Lower lobe of right lung (tissue), 2 donors: ENCODE data around the gene SMAD7. TPM values are rescaled to one million over a fixed set of nuclear protein-coding genes. Genes with fewer than 3 reads are reported as not detected.

ENCODE experiments used
- ATAC-seq, 2 donors: fragments of 200-7000 bp; cut with Tn5 transposase; one replicate each; pipeline ENCODE4 v1.9.1; 2020 to 2022; ENCODE audit warnings: mild to moderate bottlenecking in 2 of 2, moderate library complexity in 2 of 2
- DNase-seq: peaks from one replicate; pipeline ENCODE4 v3.0.0-alpha.2; 2020
- H3K27ac ChIP-seq: fragments of 200-600 bp; one replicate; pipeline ENCODE4 v1.8.0; 2022
- H3K27me3 ChIP-seq: fragments of 200-600 bp; one replicate; pipeline ENCODE4 v1.8.0; 2022; ENCODE audit warnings: low read depth
- H3K36me3 ChIP-seq: fragments of 200-600 bp; one replicate; pipeline ENCODE4 v1.8.0; 2022; ENCODE audit warnings: mild to moderate bottlenecking
- H3K4me1 ChIP-seq: fragments of 200-600 bp; one replicate; pipeline ENCODE4 v1.8.0; 2022
- H3K4me3 ChIP-seq: fragments of 200-600 bp; one replicate; pipeline ENCODE4 v1.8.0; 2022; ENCODE audit warnings: mild to moderate bottlenecking
- H3K9me3 ChIP-seq: fragments of 200-600 bp; one replicate; pipeline ENCODE4 v1.8.0; 2022
- intact Hi-C: fragments of 100-400 bp; cut with DNase I; formaldehyde crosslinking; loops from one replicate; pipeline ENCODE4 v1.11.0; 2022
- total RNA-seq: library from RNA; stranded (reverse); fragmentation: NEBNext Ultra II Directional; extraction: Animal tissue kit (Norgen Biotek cat#: 25700); gene quantifications from one replicate; pipeline ENCODE4 v1.2.1, GENCODE V29; 2021
- TF ChIP-seq, protein P1 (sequence below): fragments of 200-600 bp; IDR thresholded peaks from one replicate; pipeline ENCODE4 v1.8.0; 2022; ENCODE audit warnings: antibody characterized with exemption, mild to moderate bottlenecking
- donor health status: DM: no; HTN: yes; CAD: no; lungs with severe emphysema.

The SMAD7 gene
- total RNA-seq, 1 donor from 2014 or later: 63.4 TPM

DNA sequence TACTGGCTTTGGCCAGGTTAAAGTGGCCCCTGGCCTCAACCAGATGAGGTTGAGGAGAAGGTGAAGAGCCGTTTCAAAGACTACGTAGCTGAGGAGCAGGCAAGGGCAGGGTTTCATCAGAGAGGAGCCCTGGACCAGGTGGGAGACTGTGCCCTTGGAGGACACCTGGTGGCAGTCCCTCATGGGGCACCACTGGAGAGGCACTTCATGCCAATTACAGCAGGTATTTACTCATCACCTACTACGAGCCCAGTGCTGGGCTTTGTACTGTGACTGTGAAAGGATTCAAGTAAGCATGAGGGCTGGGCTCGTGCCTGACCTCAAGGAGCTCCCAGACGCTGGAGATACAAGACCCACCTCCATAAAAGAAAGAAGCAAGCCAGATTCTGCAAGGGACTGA lies 37.6 kb downstream of the SMAD7 start:
- Histone ChIP-seq H3K9me3 (no peaks in the 10 kb centered on the region), H3K27me3 (no peaks in the 10 kb centered on the region), H3K4me1 (peaks cover 29% of the 10 kb centered on the region), H3K27ac (no peak overlapping the region), H3K36me3 (no peaks in the 10 kb centered on the region), H3K4me3 (no peak overlapping the region)
- intact Hi-C loops: no loop called here
- peak in 1 of 2 donors; percentile 48 for ATAC-seq
- DNase-seq: no peak
- TF ChIP-seq, protein P1, sequence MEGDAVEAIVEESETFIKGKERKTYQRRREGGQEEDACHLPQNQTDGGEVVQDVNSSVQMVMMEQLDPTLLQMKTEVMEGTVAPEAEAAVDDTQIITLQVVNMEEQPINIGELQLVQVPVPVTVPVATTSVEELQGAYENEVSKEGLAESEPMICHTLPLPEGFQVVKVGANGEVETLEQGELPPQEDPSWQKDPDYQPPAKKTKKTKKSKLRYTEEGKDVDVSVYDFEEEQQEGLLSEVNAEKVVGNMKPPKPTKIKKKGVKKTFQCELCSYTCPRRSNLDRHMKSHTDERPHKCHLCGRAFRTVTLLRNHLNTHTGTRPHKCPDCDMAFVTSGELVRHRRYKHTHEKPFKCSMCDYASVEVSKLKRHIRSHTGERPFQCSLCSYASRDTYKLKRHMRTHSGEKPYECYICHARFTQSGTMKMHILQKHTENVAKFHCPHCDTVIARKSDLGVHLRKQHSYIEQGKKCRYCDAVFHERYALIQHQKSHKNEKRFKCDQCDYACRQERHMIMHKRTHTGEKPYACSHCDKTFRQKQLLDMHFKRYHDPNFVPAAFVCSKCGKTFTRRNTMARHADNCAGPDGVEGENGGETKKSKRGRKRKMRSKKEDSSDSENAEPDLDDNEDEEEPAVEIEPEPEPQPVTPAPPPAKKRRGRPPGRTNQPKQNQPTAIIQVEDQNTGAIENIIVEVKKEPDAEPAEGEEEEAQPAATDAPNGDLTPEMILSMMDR: peak; percentile 21

GRCh38 chr18:48910972-48911545 lies 39.7 kb downstream of the SMAD7 start:
- H3K4me1 ChIP-seq: peaks cover 14% of the 10 kb centered on the region
- no peaks in the 10 kb centered on the region for H3K9me3 ChIP-seq
- H3K27me3 ChIP-seq: no peaks in the 10 kb centered on the region
- H3K4me3 ChIP-seq: no peak overlapping the region
- H3K27ac ChIP-seq: no peak overlapping the region
- TF ChIP-seq, protein P1: no peak
- H3K36me3 ChIP-seq: no peaks in the 10 kb centered on the region
- intact Hi-C loops: no loop called here
- ATAC-seq (no peak), DNase-seq (no peak)

- Histone ChIP-seq H3K27ac (no peak overlapping the region), H3K36me3 (no peaks in the 10 kb centered on the region), H3K4me1 (peaks cover 3% of the 10 kb centered on the region), H3K27me3 (no peaks in the 10 kb centered on the region), H3K4me3 (no peak overlapping the region), H3K9me3 (no peaks in the 10 kb centered on the region)
- intact Hi-C loops: no loop called here
- TF ChIP-seq, protein P1: no peak
- ATAC-seq: no peak
- no peak for DNase-seq
Measured at GRCh38 chr18:48909721-48910120, 41.0 kb downstream of the SMAD7 start.

DNA sequence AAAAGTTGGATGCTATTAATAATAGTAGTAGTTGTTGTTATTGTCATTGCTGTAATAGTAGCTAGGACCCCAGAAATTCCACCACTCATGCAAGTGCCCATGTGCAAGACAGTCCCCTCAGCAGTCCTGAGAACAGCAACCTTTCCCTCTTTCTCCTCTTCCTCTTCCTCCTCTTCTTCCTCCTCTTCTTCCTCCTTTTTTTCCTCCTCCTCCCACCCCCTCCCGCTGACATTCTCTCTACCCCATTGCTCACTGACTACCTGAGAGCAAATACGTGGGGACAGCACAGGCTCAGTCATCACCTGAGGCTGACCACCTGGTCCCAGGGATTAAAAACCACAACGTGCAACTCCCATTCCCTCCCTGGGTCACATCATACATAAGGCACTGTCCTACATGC lies 41.8 kb downstream of the SMAD7 start:
- intact Hi-C loops: no loop called here
- Histone ChIP-seq H3K9me3 (no peaks in the 10 kb centered on the region), H3K27me3 (no peaks in the 10 kb centered on the region), H3K4me1 (no peaks in the 10 kb centered on the region), H3K36me3 (no peaks in the 10 kb centered on the region), H3K27ac (no peak overlapping the region), H3K4me3 (no peak overlapping the region)
- no peak for DNase-seq
- TF ChIP-seq, protein P1: no peak
- ATAC-seq: no peak

- Histone ChIP-seq H3K4me3 (no peak overlapping the region), H3K9me3 (no peaks in the 10 kb centered on the region), H3K27me3 (no peaks in the 10 kb centered on the region), H3K4me1 (peaks cover 23% of the 10 kb centered on the region), H3K27ac (no peak overlapping the region), H3K36me3 (no peaks in the 10 kb centered on the region)
- ATAC-seq (no peak), DNase-seq (no peak)
- TF ChIP-seq, protein P1: no peak
- intact Hi-C loops: no loop called here
Measured at GRCh38 chr18:48905513-48905912, 45.3 kb downstream of the SMAD7 start.
